K562 (cell line): ENCODE data around the gene CYTH4. TPM values are rescaled to one million over a fixed set of nuclear protein-coding genes. Genes with fewer than 3 reads are reported as not detected.

Source experiments
- AFF4 ChIP-seq: sonication (generic); formaldehyde crosslinking; IDR thresholded peaks from 2 replicates; pipeline ENCODE4 v1.8.0; 2023; ENCODE audit warnings: mild to moderate bottlenecking, missing genetic modification reagents
- ARID3A ChIP-seq: IDR thresholded peaks from 2 replicates; pipeline ENCODE4 v1.6.1; 2012; ENCODE audit warnings: low read depth, low read length, improper control_type of control experiment, borderline replicate concordance
- BCOR ChIP-seq: fragments of 450-650 bp; IDR thresholded peaks from 2 replicates; pipeline ENCODE4 v1.6.1; 2016
- CBFA2T3 ChIP-seq: fragments of 450-650 bp; IDR thresholded peaks from 2 replicates; pipeline ENCODE4 v1.6.1; 2017
- RBM25 ChIP-seq: fragments of 200-400 bp; formaldehyde crosslinking; IDR thresholded peaks from 2 replicates; pipeline ENCODE4 v1.6.1; 2018; ENCODE audit warnings: low read length, low read depth, moderate library complexity; ENCODE audit not compliant: severe bottlenecking
- SOX6 ChIP-seq: fragments of 450-650 bp; IDR thresholded peaks from 2 replicates; pipeline ENCODE4 v1.6.1; 2014; ENCODE audit warnings: mild to moderate bottlenecking
- STAG1 ChIP-seq: sonication (generic); formaldehyde crosslinking; IDR thresholded peaks from 2 replicates; pipeline ENCODE4 v1.5.0; 2020; ENCODE audit warnings: missing genetic modification reagents, borderline replicate concordance
- polyA plus RNA-seq, 8 experiments: library from polyadenylated mRNA; depleted of rRNA in 4 of 8; stranded (reverse) in 5 of 8; unstranded in 3 of 8; fragments of >200 nt; fragmentation: Nextera tagmentation in 2 of 8; fragmentation: Illumina TruSeq in 1 of 8; extraction: Ambion mirVana in 2 of 8; extraction: Trizol in 1 of 8; gene quantifications; 2 replicates each; pipeline versions ENCODE4 v1.2.1 to v1.2.3, GENCODE V29; 2011 to 2014; ENCODE audit warnings: inconsistent platforms in 1 of 8, missing spikeins in 1 of 8
- total RNA-seq, 7 experiments: library from RNA; depleted of rRNA in 6 of 7; stranded (reverse); fragments of >200 nt in 6 of 7; fragmentation: Illumina TruSeq in 2 of 7; extraction: Trizol in 2 of 7; gene quantifications; 2 replicates each; pipeline versions ENCODE4 v1.2.1 to v1.2.3, GENCODE V29; 2011 to 2021; ENCODE audit warnings: low replicate concordance in 1 of 7

The CYTH4 gene
- total and polyA plus RNA-seq, 9 of the 15 experiments (the other 6 are each of a cell fraction or from before 2014, with no cell fraction given): 0.03 to 2.0 (median 0.61) TPM; not detected in 1

- TF ChIP-seq AFF4 (CRISPR knock-in tag) (no peak), BCOR (peak; percentile 49; the same call in 1 of the 2 replicates), RBM25 (peak; percentile 73), ARID3A (no peak), STAG1 (CRISPR knock-in tag) (no peak), SOX6 (no peak), CBFA2T3 (no peak)
- TF ChIP-seq, all 486 proteins: peak for 7
Observed at GRCh38 chr22:37305887-37306286, 23.6 kb downstream of the CYTH4 start (continued).
